ENCODE data around the gene ZNF581.
A peak's percentile ranks its signal among the peaks of the same experiment; 100 is the strongest.

The ZNF581 gene

DNA sequence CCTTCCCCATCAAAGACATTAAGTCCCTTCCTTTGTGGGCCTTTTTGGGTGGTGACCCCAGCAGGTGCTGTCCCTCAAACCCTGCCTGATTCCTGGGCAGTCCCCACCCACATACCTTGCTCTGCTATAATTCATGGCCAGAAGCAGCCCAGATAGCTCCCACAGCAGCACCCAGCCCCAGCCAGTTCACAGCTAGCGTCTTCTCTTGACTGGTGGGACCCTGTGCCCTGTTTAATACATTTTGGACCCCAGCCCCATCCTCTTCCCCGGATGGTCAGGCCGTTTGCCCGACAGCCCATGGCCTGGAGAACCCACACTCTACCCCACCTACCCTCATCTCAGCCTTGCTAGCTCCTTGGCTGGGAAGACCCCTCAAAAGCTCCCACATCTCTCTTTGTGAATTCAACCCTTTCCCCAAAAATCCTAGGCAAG is 6.7 kb downstream of the ZNF581 start:
- H3K4me1 ChIP-seq (ENCODE audit: low read length), result peaks cover 24% of the 10 kb centered on the region
- H3K4me3 ChIP-seq (ENCODE audit: low read length), result no peak overlapping the region
- H3K27ac ChIP-seq (ENCODE audit: low read length), result no peak overlapping the region

DNA sequence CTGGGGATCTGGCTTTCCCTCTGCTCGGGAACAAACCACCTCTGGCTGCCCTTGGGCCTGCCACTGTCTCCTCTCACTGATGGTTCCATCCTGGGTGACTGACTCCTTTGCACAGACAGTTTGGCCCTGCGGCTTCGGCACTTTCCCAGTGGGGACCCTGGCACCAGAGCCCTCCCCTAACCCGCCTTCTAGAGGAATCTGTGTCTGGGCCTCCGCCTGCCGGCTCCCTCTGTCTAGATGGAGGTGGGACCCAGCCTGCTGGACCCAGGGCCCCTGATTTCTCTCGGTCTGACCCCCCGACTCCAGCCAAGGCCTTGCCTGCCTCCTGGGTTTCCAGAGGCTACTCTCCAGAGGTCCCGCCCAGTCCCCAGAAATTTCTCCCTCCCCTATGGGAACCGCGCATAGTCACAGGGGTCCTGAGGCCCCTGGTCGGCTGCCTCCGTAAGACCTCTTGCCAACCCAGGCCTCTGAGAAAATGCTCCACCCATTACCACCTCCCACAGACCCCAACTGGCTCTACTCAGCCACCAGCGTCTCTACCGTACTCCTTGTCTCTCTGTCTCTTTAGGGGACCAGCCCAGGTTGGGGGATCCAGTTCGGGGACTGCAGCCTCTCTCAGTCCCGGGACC is 7.3 kb downstream of the ZNF581 start:
- Histone ChIP-seq H3K79me2 (ENCODE audit: low read length) (peaks cover 27% of the 10 kb centered on the region), H3K36me3 (replicated peaks; ENCODE audit: low read depth, low read length) (peaks cover 2% of the 10 kb centered on the region), H3K27me3 (ENCODE audit: low read depth, low read length) (no peaks in the 10 kb centered on the region), H3K27ac (ENCODE audit: low read length) (no peak overlapping the region), H3K9ac (ENCODE audit: low read length) (no peak overlapping the region), H3K4me1 (ENCODE audit: low read length) (peaks cover 20% of the 10 kb centered on the region), H3K9me3 (ENCODE audit: insufficient read depth, low read length) (no peaks in the 10 kb centered on the region), H3K4me3 (ENCODE audit: low read length) (no peak overlapping the region), H4K20me1 (ENCODE audit: insufficient read depth, low read length) (no peaks in the 10 kb centered on the region), H3K4me2 (ENCODE audit: low read length) (no peak overlapping the region), H2AFZ (ENCODE audit: low read depth, low read length) (no peak overlapping the region)
- TF ChIP-seq, protein P1, sequence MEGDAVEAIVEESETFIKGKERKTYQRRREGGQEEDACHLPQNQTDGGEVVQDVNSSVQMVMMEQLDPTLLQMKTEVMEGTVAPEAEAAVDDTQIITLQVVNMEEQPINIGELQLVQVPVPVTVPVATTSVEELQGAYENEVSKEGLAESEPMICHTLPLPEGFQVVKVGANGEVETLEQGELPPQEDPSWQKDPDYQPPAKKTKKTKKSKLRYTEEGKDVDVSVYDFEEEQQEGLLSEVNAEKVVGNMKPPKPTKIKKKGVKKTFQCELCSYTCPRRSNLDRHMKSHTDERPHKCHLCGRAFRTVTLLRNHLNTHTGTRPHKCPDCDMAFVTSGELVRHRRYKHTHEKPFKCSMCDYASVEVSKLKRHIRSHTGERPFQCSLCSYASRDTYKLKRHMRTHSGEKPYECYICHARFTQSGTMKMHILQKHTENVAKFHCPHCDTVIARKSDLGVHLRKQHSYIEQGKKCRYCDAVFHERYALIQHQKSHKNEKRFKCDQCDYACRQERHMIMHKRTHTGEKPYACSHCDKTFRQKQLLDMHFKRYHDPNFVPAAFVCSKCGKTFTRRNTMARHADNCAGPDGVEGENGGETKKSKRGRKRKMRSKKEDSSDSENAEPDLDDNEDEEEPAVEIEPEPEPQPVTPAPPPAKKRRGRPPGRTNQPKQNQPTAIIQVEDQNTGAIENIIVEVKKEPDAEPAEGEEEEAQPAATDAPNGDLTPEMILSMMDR (IDR thresholded peaks at IDR 0.05; ENCODE audit: low read depth, low read length), result no peak
- no peak for TF ChIP-seq EZH2phosphoT487 (IDR thresholded peaks at IDR 0.05; ENCODE audit: low read depth)

More for the DNA sequence above, 6.7 kb downstream of the ZNF581 start:
- no peak for TF ChIP-seq EZH2phosphoT487 (IDR thresholded peaks at IDR 0.05; ENCODE audit: low read depth)
- TF ChIP-seq, protein P1 (IDR thresholded peaks at IDR 0.05; ENCODE audit: low read depth, low read length), result no peak
- no peaks in the 10 kb centered on the region for H3K9me3 ChIP-seq (ENCODE audit: insufficient read depth, low read length)
- no peaks in the 10 kb centered on the region for H4K20me1 ChIP-seq (ENCODE audit: insufficient read depth, low read length)
- peaks cover 5% of the 10 kb centered on the region for H3K36me3 ChIP-seq (replicated peaks; ENCODE audit: low read depth, low read length)
- no peak overlapping the region for H2AFZ ChIP-seq (ENCODE audit: low read depth, low read length)
- no peak overlapping the region for H3K9ac ChIP-seq (ENCODE audit: low read length)
- H3K27me3 ChIP-seq (ENCODE audit: low read depth, low read length), result no peaks in the 10 kb centered on the region
- H3K79me2 ChIP-seq (ENCODE audit: low read length), result peaks cover 27% of the 10 kb centered on the region
- H3K4me2 ChIP-seq (ENCODE audit: low read length), result no peak overlapping the region

DNA sequence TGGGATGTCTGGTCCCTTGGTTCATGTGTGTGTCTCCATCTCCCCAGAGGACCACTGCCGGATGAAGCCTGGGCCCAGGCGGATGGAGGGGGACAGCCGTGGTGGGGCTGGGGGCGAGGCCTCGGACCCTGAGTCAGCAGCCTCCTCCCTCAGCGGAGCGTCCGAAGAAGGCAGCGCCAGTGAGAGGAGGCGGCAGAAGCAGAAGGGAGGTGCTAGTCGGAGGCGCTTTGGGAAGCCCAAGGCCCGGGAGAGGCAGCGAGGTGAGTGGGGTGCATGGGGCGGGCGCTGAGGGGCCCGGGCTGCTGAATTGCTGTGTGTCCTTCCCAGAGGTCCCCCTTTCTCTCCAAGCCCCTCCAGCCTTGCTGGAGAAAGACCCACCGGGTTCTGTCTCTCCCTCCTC is 7.8 kb downstream of the ZNF581 start:
- Histone ChIP-seq H3K4me3 (ENCODE audit: low read length) (no peak overlapping the region), H3K4me1 (ENCODE audit: low read length) (peaks cover 20% of the 10 kb centered on the region), H3K27me3 (ENCODE audit: low read depth, low read length) (no peaks in the 10 kb centered on the region), H3K79me2 (ENCODE audit: low read length) (peaks cover 30% of the 10 kb centered on the region), H3K9me3 (ENCODE audit: insufficient read depth, low read length) (no peaks in the 10 kb centered on the region), H2AFZ (ENCODE audit: low read depth, low read length) (no peak overlapping the region), H3K4me2 (ENCODE audit: low read length) (no peak overlapping the region), H3K9ac (ENCODE audit: low read length) (no peak overlapping the region), H3K27ac (ENCODE audit: low read length) (no peak overlapping the region), H4K20me1 (ENCODE audit: insufficient read depth, low read length) (no peaks in the 10 kb centered on the region), H3K36me3 (replicated peaks; ENCODE audit: low read depth, low read length) (peaks cover 7% of the 10 kb centered on the region)
- TF ChIP-seq, protein P1 (IDR thresholded peaks at IDR 0.05; ENCODE audit: low read depth, low read length), result no peak
- TF ChIP-seq EZH2phosphoT487 (IDR thresholded peaks at IDR 0.05; ENCODE audit: low read depth), result no peak

DNA sequence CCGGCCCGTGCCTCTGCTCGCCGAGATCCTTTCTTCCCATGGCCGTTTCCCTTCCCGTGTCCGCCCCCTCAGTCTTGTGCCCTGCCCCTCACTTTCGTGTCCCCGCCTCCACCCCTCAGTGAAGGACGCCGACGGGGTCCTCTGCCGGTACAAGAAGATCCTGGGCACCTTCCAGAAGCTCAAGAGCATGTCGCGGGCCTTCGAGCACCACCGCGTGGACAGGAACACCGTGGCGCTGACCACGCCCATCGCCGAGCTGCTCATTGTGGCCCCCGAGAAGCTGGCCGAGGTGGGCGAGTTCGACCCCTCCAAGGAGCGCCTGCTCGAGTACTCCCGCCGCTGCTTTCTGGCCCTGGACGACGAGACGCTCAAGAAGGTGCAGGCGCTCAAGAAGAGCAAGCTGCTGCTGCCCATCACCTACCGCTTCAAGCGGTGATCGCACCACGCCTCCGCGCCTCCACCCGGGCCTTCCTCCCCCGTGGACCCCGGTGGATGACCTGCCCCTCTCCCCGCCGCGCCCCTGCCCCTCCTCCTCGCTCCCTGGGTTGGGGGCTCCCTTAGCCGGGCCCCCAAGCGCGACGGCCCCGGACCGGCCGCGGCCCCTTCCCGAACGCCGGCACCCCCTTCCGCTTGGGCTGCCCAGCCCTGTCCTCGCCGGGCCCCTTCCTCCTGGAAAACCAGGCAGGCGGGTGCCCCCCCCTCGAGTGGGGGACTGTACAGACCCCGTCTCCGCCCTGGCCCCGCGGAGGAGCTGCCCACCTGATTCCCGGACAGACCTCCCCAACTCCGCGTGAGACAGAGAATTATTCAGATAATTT is 9.1 kb downstream of the ZNF581 start:
- Histone ChIP-seq H4K20me1 (ENCODE audit: insufficient read depth, low read length) (peaks cover 12% of the 10 kb centered on the region), H2AFZ (ENCODE audit: low read depth, low read length) (no peak overlapping the region), H3K27me3 (ENCODE audit: low read depth, low read length) (no peaks in the 10 kb centered on the region), H3K9me3 (ENCODE audit: insufficient read depth, low read length) (no peaks in the 10 kb centered on the region), H3K4me1 (ENCODE audit: low read length) (peaks cover 17% of the 10 kb centered on the region), H3K79me2 (ENCODE audit: low read length) (peaks cover 34% of the 10 kb centered on the region), H3K4me3 (ENCODE audit: low read length) (0 out of 2 replicates have a peak overlapping the region, but pooled peaks have one; percentile 80), H3K9ac (ENCODE audit: low read length) (no peak overlapping the region), H3K36me3 (replicated peaks; ENCODE audit: low read depth, low read length) (peaks cover 20% of the 10 kb centered on the region), H3K27ac (ENCODE audit: low read length) (no peak overlapping the region), H3K4me2 (ENCODE audit: low read length) (peak overlapping the region; percentile 76)
- TF ChIP-seq, protein P1 (IDR thresholded peaks at IDR 0.05; ENCODE audit: low read depth, low read length), result no peak
- TF ChIP-seq EZH2phosphoT487 (IDR thresholded peaks at IDR 0.05; ENCODE audit: low read depth), result no peak

Data from OCI-LY3 (cell line).